GM19438 (cell line): ENCODE data around the gene COMMD3.

Source experiments
- ATAC-seq: cut with Tn5 transposase; IDR thresholded peaks from one replicate; pipeline ENCODE4 v1.9.1; 2021; ENCODE audit warnings: low read depth; ENCODE audit not compliant: unreplicated experiment

COMMD3 gene

DNA sequence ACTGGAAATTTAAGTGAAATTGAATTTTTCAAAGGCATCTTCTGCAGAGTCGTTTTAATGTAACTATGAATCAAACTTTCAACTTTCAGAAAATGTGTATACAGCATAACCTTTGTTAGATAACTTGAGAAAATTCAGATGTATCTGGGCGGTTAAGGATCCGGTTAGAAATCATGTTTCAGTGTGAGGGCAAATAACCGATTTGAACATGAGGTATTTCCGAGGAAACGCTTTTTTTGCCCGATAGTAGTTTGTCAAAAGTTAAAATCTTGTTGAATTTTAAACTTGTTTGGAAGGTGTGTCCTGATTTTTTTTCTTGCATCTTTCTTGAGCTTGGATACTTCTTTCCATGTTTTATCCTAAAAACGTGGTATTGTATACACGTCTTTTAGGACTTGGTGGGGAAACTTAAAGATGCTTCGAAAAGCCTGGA is 3.4 kb downstream of the COMMD3 start:
- no peak for ATAC-seq

DNA sequence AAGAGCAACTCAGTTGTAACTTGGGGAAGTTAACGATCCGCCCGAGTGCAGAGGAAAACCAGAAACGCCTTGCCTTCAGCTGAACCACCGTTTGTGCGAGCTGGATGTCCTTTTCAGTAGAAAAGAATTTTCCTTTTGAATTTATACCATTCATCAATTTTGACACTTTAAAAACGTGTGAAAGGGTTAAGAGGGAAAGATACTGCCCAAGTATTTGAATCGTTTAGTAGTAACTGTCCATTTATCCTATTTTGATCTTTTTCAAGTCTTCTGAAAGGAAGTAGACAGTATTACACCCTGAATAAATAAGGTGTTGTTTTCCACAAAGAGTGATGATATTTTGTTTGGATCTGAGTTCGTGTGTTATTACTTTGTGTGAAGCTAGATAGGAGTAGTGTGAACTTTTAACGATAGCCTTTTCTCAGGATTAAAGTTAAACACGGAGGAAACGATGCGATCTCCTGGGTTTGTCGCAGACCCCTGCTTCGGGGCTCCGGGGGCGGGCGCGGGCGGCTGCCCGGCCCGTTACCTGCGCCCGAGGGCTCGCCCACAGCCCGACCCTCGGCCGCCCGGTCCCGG is 3.9 kb downstream of the COMMD3 start:
- ATAC-seq, result no peak

DNA sequence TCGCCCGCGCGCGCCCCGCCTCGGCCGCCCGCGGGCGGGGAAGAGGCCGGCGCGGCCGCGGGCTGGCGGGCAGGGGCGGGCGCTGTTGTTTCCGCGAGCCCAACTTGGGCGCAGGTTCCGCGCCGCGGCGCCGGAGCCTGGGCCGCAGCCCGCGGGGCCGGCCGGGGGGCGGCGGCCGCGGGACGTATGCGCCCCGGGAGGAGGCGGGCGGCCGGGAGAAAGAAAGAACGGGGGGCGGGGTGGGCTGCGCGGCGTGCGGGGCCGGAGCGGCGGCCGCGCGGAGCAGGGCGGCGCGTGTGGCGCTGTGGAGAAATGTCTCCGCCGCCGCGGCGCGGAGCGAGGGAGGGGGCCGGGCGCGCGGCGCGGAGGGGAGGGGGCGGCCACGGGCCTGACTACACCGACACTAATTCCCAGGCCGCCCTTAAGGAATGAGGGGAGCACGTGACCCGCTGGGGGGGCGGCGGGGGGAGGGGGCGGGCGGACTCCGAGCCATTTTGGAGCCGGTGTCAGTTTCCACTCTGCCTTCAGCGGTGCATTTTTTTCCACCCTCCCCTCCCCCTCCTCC is 4.5 kb downstream of the COMMD3 start, which contains the start of gene BMI1:
Gene BMI1 (plus strand): TSS at position 509 of the 565 bp plus-strand sequence. CDS start 5,351 bp downstream, outside the sequence.
- ATAC-seq, result no peak

DNA sequence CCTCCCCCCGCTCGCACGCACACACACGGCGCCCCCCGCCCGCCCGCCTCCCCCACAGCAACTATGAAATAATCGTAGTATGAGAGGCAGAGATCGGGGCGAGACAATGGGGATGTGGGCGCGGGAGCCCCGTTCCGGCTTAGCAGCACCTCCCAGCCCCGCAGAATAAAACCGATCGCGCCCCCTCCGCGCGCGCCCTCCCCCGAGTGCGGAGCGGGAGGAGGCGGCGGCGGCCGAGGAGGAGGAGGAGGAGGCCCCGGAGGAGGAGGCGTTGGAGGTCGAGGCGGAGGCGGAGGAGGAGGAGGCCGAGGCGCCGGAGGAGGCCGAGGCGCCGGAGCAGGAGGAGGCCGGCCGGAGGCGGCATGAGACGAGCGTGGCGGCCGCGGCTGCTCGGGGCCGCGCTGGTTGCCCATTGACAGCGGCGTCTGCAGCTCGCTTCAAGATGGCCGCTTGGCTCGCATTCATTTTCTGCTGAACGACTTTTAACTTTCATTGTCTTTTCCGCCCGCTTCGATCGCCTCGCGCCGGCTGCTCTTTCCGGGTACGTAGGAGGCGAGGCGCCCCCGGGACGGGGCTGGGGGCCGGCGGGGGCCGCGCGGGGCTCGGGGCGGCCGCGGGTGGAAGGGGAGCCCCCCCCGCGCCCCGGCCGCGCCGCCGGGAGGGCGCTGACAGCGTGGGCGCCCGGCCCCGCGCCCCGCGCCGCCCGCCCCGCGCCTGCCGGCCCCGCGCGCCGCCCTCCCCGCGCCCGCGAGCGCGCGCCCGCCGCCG is 5.2 kb downstream of the COMMD3 start:
- peak; percentile 21 for ATAC-seq

DNA sequence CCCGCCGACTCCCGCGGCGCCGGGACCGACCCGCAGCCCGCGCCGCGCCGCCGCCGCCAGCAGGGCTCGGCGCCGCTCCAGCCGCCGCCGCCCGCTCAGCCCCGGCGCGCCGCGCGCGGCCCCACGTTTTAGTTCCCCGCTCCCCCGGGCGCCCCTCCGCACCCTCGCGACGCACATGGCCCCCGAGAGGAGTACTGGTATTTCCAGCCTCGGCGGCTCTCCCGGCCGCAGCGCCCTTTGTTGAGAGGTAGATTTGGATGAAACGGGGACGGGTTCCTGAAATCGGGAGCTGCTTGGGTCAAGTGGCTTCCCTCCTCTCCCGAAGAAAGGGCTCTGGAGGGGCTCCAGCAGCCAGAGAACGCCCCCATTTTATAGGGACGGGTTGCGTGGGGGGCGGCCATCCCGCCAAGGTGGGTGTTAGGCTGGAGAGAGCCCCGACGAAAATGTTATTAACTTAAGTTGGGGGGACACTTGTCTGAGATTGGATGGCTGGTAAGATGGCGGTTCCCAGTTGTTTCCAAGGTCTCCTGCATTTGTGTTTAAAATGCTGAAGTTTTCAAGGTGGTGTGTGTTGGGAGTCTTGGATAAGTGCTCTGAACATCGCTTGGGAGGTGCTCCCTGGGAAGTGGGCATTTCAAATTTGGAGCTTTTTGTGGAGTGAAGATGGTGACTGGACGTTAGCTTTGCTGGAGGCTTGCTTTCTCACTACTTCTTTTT is 5.9 kb downstream of the COMMD3 start:
- no peak for ATAC-seq

DNA sequence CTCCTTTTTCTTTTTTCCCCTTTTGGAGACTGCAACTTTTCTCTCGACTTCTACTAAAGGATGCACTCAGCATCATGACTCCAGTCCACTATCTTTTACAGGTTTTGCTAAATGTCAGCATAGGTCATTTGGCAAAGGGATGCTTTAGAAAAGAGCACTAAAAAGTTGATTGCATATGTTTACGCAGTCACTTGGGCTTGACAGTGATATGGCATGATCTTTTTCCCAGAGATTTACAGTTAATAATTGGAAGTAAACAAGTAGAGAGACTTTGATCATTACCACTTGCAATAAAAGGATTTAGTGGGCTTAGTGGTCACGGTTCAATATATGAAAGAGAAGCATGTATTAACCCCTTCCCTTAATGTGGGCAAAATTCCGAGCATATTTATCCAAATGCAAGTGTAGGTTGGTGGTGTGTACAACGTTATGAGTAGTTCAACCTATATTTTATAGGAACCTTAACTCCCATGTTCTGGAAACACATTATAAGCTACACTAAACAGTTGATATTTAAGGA is 6.5 kb downstream of the COMMD3 start:
- ATAC-seq, result no peak

DNA sequence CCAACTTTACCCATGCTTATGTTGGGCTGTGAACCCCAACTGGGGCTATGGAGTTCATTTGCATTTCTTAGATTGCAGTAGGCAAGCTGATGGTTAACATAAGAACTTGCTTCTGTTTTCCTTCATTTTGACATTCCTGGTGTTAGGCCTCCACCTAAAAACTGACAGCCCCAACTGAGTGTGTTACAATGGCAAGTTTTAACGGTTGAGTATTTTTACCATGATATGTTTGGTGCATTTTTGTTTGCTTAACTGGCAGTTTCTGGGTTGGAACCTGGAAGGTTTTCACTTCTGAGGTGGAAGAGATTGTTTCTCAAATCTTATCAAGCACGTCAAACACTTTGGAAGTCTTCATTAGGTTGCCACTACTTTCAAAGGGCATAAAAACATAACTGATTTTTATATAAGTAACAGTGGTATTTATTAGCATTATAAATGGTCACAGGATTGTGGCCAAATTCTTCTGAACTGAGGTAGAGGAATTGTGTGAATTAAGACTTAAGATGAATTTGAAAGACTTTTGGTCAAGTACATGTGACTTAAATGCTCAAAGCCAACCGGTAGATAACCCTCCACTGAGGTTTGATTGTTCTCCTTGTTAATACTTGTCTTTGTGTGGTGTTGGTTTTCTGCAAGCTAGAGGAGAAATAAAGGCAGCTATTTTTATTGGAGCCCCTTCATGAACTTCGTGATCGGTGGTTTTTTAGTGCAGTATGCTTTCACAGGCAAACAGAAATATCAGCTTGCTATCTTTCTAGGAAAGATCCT is 7.5 kb downstream of the COMMD3 start:
- no peak for ATAC-seq

DNA sequence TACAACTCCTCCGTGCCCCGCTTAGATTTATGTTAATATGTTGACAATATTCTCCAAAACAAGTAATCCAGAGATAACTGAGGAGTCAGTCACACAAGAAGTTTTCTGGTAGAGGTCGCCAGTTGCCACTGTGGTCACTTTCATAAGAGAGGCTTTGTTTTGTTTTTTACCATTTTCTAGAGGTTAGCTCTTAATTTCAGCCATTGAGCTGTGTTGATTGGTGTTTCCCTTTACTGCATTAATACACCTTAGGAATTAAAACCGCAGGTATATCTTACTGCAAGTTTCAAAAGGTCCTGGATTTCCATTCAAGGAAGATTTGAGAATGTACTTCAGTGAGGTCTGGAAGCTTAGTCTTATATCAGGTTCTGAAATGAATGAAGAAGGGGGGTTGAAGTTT is 8.2 kb downstream of the COMMD3 start:
- ATAC-seq, result no peak

DNA sequence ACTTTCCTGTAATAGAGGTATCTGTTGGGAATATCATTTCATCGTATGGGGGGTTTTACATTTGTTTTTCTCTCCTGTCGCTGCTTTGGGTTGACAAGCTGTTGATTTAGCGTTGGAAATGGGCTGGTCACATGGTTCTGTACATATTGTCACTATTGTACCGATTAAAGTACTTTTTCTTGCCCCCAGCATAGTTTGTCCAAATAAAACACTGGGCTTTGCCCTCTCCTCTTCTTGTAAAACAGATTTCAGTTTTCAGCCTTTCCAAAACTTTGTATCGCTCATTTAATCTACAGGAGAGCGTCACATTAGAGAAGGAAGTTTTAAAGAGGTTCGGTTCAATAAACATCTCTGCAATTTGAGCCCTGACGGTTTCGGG is 8.7 kb downstream of the COMMD3 start:
- ATAC-seq, result no peak

DNA sequence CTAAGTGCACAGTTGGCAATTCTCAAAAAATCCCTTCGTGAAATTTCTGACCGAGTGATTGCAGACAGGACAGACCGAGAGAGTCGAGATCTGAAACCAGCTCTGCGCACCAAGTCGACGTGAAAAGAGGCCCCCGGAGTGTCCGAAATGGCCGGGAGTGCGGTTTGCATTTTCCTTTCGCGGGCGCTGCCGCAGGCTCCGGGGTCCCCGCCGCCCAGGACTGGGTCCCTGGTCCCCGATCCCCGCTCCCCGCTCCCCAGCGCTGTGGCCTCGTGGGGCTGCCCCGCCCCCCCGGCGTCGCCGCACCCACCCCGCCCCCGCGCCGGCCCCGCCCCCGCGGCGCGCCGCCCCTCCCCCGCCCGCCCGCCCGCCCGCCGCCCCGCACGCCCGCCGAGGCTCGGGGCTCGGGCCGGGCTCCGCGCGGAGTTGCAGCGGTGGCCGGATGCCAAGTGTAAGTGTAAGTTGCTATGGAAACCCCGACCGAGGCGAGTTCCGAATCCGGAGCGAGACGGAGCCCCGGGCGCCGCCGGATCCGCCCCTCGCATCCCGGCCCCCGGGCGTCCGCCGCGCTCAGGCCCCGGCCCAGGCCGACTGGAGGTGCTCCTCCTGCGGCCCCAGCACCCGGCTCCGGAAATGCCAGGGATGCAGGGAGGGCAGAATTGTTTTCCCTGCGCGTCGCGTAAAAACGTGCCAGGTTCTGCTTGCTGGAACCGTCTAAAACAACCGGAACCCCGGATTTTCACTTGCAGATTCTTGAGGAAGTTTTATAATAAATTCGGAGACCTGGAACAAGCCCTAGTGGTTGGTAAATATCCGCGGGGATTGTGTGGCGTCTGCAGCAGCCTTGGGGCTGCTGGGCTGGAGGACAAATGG is 9.3 kb downstream of the COMMD3 start:
- ATAC-seq, result peak; percentile 47

DNA sequence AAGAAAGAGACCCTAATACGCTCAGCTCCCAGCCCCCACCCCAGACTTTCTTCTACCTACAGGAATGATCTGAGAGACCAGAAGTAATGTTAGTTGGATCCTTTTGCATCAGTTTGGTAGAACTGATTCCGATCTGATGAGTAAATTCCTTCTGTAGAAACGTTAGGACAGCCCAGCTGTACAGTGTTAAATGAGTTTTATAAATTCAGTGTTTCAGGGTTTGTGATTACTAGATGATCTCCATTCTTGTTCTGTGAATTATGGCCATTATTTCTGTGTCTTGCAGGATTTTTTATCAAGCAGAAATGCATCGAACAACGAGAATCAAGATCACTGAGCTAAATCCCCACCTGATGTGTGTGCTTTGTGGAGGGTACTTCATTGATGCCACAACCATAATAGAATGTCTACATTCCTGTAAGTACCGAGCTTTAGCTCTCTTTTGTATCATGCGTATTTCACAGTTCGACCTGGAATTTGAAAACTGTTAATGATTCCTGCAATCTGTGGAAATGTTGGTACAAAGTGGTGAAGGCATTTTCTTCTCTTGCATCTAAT is 10.0 kb downstream of the COMMD3 start:
- no peak for ATAC-seq

DNA sequence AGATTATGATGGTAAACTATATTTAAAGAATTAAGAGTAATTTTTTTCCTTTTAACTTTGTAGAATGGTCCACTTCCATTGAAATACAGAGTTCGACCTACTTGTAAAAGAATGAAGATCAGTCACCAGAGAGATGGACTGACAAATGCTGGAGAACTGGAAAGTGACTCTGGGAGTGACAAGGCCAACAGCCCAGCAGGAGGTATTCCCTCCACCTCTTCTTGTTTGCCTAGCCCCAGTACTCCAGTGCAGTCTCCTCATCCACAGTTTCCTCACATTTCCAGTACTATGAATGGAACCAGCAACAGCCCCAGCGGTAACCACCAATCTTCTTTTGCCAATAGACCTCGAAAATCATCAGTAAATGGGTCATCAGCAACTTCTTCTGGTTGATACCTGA is 13.0 kb downstream of the COMMD3 start:
- ATAC-seq, result no peak

DNA sequence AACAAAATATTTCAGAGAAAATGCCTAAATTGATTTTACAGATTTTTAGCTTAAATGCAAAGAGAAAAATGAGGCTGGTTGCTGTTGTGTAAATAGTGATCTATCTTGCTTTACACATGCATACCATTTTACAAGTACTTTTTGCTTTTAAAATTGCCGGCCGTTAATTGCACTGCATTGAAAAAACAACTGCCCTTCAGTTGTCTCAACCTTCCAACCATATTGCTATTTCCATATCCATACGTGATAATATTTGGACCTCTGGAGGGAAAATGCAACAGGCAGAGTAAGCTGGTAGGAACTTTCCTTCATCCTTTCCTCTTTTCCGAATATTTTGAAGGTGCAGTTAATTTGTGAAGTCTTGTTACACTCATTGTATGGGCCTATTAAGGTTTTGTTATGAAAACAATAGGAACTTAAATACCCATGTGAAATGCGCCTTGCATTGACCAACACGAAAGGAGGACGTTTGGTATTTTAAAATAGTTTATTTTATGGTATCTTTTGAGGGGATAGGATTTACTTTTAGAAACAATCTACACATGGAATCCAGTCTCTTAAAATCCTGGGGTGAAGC is 16.0 kb downstream of the COMMD3 start:
- ATAC-seq, result no peak

DNA sequence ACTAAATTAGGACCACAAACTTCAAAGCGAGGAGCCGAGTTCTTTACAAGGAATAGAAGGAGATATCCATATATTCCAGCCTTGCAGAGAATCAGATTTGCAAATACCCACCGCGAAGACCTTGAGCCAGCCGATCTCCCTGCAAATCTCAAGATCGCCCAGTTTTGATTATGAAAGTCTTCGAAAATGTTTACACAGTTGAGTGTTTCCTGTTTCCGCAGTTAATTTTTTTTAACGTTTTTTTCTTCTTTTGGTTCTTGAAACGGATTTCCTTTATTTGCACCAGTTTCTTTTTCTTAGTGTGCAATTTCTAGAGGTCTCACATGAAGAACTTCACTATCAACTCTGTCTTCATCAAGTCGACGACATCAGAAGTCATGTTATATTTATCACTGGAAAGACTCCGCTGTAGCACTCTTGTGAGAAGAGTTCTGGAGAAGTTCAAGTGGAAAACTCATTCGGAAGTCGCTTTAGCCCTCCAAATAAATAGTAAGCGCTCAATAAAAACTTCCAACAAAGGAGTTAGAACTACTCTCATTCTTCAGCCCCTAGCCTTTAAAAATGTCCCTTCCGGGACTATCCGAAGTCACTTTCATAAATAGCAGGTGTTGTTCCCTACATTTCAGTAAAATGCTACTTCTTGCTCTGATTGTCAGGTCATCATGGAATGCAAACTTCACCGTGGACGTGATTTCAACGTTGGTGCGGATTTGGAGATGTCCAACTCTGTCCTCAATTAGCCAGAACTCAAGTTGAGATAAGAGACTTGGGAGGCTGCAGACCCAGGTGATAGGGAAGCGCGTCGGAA is 17.2 kb downstream of the COMMD3 start:
- ATAC-seq, result no peak

DNA sequence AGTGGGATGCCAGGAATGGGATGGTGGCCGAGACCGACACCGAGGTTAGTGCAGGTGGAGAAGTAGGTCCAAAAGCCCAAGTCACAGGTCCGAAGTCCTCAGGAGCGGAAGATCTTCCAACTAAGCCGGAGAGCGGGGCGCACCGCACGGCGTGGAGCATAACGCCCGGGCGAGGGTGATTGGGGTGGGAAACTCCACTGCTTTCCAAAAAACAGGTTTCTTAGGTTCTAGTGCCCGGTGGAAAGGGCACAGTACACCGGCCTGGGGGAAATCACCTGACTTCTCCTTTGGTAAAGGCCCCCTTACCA is 17.7 kb downstream of the COMMD3 start:
- no peak for ATAC-seq

DNA sequence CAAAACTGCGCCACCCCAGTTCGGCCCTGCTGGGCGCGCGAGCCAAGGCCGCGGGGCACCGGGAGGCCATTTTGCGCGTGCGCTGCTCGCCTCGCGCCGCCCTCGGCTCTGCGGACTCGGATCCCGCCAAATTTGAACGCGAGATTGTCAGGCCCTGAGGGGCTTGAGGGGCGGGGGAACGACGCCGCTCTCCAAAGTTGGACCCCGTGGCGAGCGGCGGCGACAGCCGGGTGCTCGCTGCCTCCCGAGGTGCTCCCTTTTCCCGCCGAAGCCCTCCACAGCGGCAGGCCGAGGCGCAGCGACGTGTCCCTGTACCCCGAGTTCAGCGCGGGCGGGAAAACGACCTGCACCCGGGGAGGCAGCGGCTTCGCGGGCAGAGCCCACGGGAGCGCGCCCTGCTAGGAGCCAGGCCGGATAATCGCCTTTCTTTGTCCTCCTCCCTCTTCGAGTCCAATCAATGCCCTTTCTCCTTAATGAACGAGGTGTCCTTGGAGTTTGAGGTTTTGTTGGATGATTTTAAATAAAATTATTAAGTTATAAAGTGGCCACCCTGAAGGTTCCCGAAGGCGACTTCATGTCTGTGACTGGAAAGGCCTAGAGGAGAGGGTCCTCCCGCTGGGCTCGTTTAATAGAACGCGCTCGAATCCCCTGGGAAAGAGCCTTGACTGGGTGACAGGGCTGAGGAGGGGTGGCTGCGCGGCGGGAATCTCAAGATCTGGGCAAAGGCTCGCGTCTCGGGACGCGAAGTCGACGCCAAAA is 18.4 kb downstream of the COMMD3 start:
- no peak for ATAC-seq

DNA sequence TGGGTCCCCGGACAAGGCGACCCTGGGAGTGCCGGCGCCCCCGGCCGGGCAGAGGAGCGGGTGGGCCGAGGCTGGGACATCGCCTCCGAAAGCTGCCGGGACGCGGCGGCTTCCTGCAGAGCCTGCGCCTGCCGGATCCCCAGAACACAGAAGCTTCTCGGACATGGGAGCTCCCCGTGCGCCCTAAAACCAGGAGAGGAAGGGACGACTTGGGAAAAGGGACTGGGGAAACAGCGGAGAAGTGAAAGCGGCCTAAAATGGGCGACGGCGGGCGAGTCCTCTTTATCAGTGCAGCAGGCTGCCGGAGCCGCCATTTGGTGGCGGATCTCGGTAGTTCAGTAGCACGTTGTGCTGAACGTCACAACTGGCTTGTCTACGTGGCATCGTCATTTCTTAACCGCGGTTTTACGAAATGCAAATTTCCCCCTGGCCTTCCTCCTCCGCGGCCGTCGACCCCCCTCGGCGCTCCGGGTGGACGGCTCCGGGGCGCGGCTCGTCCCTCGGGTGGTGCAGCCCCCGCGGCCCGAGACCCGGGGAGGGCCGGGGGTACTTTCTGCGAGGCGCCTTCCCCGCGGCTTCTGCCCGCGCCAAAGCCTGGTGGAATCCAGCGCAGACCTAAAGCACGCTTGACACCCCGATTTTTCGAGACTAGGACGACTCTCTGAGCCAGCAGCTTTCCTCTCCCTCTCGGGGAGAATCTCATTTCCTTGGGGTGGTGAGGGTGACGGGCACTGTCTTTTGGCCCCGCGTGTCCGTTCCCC is 19.2 kb downstream of the COMMD3 start:
- ATAC-seq, result no peak
